ENCODE data around the gene MYEF2. TPM values are rescaled to one million over a fixed set of nuclear protein-coding genes. Genes with fewer than 3 reads are reported as not detected.

MYEF2 gene
- total and polyA plus RNA-seq, 10 of the 15 experiments (the other 5 are each of a cell fraction or from before 2014, with no cell fraction given): 9.2 to 47.0 (median 19.9) TPM

DNA sequence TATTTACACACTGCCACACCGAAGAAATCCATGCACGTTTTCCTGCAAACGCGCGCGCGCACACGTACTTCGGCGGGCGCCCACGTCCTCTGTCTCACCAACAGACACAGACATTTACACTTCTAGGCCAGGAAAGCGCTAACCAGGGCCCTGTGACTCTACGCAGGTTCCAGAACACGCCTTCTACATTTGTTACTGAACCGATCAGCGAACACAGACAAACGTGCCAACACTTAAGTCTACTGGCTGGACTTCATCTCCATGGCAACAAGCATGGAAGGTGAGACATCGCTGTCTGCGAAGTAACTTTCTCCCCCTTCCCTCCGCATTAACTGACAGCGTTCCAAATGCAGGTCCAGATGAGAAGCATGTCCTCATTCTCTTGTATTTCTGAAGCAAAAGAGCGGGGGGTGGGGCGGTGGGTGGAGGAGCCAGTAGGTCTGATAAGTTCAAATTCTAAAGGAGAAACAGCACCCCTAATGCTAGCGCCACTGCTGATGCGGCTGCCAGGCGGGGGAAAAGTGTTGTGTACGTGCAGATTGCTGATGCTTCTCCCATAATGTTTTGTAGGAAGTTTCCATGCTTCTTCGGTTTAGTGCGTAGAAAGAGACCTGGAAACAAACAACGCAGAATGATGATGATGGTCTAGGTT lies 13.6 kb upstream of the MYEF2 start, which contains the start of gene CTXN2:
Gene CTXN2, plus strand, starts transcription at position 92 of the 652 bp plus-strand sequence. CDS start 9,636 bp downstream, outside the sequence.
- no peaks in the 10 kb centered on the region for H4K20me1 ChIP-seq (ENCODE audit: control insufficient read depth, insufficient read depth)
- H3K4me1 ChIP-seq (ENCODE audit: control insufficient read depth, insufficient read depth, low read length): no peaks in the 10 kb centered on the region
- intact Hi-C loops (cut with micrococcal nuclease; ENCODE audit: unreplicated experiment) (no loop called here), in situ Hi-C loops (cut with MboI) (no loop called here)
- ATAC-seq (no peak), FAIRE-seq (peak; percentile 47), DNase-seq (ENCODE audit: low read depth, low spot score) (no peak)
- POLR2A ChIA-PET: no interaction called here
- H2AFZ ChIP-seq (ENCODE audit: control insufficient read depth, low read depth, low read length): no peak within 1 kb of the TSS
- CTCF ChIA-PET: no interaction called here
- H3K27me3 ChIP-seq (replicated peaks in 1 of 2; ENCODE audit: control insufficient read depth in 2 of 2, insufficient read depth in 2 of 2, low read length in 1 of 2): no peaks in the 10 kb centered on the region
- no peak within 1 kb of the TSS for H3K9ac ChIP-seq (ENCODE audit: control insufficient read depth, insufficient read depth, low read length)
- no peak within 1 kb of the TSS for H3K4me3 ChIP-seq
- H3K36me3 ChIP-seq (ENCODE audit: control insufficient read depth in 2 of 2, insufficient read depth in 2 of 2, low read length in 1 of 2): no peaks in the 10 kb centered on the region
- H3K79me2 ChIP-seq (ENCODE audit: control insufficient read depth, insufficient read depth, low read length): no peaks in the 10 kb centered on the region
- no TSS peak for BruUV-seq (replicated peaks)
- SMC1A ChIA-PET (ENCODE audit: uncharacterized antibody, unreplicated experiment): no interaction called here
- TF ChIP-seq SUPT20H (IDR thresholded peaks at IDR 0.05; ENCODE audit: borderline replicate concordance, control insufficient read depth, low read depth, low read length): no peak
- TF ChIP-seq LARP7 (IDR thresholded peaks at IDR 0.05): no peak
- no peak for TF ChIP-seq ZNF384 (IDR thresholded peaks at IDR 0.05; ENCODE audit: borderline replicate concordance, low read depth, low read length)
- TF ChIP-seq YBX1 (IDR thresholded peaks at IDR 0.05): no peak
- 45% methylated on average over 31 of the region's 31 CpGs for WGBS (ENCODE audit: insufficient coverage, insufficient replicate concordance, low lambda C conversion rate, missing lambda C conversion rate)
- no peak within 1 kb of the TSS for H3K4me2 ChIP-seq (ENCODE audit: control insufficient read depth, insufficient read depth)
- RAD21 ChIA-PET (ENCODE audit: unreplicated experiment): no interaction called here
- H3K27ac ChIP-seq (ENCODE audit: control insufficient read depth, insufficient read depth): no peak within 1 kb of the TSS
- H3K9me3 ChIP-seq (replicated peaks; ENCODE audit: control insufficient read depth, insufficient read depth, low read length): no peaks in the 10 kb centered on the region

DNA sequence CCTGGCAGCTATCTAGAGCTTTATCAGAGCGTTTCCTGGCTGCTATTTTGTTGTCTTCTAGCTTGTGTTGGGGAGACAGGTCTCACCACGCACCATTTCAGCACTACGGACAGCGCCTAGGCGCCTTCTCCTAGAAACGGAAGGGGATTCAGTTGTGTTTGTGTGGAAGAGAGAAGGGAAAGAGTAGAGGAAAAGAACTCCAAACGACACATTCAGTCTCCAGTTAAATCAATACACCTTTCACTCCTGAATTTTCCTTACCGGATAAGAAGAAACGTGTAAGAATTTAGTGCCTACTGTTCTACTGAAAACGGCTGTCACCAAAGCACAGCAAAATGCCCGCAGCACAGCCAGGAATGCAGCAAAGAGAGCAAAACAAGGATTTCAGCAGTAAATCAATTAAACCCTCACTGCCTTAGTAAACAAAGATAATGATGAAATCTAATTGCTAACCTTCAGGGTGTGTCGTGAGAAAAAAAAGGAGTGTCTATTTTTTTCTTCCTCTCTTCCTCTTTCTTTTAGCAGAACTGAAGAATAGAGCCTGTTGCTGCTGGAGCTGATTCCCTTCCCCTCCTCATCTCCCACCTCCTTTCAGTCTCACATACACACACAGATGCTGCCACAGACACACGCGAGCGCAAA lies 13.0 kb upstream of the MYEF2 start:
- ATAC-seq (peak; percentile 31; the same call in 1 of the 3 replicates), DNase-seq (ENCODE audit: low read depth, low spot score) (no peak), FAIRE-seq (no peak)
- BruUV-seq (replicated peaks): no TSS peak
- ChIA-PET POLR2A (no interaction called here), CTCF (no interaction called here), RAD21 (ENCODE audit: unreplicated experiment) (no interaction called here), SMC1A (ENCODE audit: uncharacterized antibody, unreplicated experiment) (no interaction called here)
- 62% methylated on average over 15 of the region's 15 CpGs for WGBS (ENCODE audit: insufficient coverage, insufficient replicate concordance, low lambda C conversion rate, missing lambda C conversion rate)
- no peak overlapping the region for H3K4me2 ChIP-seq (ENCODE audit: control insufficient read depth, insufficient read depth)
- H4K20me1 ChIP-seq (ENCODE audit: control insufficient read depth, insufficient read depth): no peaks in the 10 kb centered on the region
- no peaks in the 10 kb centered on the region for H3K36me3 ChIP-seq (ENCODE audit: control insufficient read depth in 2 of 2, insufficient read depth in 2 of 2, low read length in 1 of 2)
- H2AFZ ChIP-seq (ENCODE audit: control insufficient read depth, low read depth, low read length): no peak overlapping the region
- H3K4me3 ChIP-seq: no peak overlapping the region
- H3K4me1 ChIP-seq (ENCODE audit: control insufficient read depth, insufficient read depth, low read length): no peaks in the 10 kb centered on the region
- H3K27ac ChIP-seq (ENCODE audit: control insufficient read depth, insufficient read depth): no peak overlapping the region
- intact Hi-C loops (cut with micrococcal nuclease; ENCODE audit: unreplicated experiment): no loop called here
- H3K9me3 ChIP-seq (replicated peaks; ENCODE audit: control insufficient read depth, insufficient read depth, low read length): no peaks in the 10 kb centered on the region
- TF ChIP-seq, protein P1, sequence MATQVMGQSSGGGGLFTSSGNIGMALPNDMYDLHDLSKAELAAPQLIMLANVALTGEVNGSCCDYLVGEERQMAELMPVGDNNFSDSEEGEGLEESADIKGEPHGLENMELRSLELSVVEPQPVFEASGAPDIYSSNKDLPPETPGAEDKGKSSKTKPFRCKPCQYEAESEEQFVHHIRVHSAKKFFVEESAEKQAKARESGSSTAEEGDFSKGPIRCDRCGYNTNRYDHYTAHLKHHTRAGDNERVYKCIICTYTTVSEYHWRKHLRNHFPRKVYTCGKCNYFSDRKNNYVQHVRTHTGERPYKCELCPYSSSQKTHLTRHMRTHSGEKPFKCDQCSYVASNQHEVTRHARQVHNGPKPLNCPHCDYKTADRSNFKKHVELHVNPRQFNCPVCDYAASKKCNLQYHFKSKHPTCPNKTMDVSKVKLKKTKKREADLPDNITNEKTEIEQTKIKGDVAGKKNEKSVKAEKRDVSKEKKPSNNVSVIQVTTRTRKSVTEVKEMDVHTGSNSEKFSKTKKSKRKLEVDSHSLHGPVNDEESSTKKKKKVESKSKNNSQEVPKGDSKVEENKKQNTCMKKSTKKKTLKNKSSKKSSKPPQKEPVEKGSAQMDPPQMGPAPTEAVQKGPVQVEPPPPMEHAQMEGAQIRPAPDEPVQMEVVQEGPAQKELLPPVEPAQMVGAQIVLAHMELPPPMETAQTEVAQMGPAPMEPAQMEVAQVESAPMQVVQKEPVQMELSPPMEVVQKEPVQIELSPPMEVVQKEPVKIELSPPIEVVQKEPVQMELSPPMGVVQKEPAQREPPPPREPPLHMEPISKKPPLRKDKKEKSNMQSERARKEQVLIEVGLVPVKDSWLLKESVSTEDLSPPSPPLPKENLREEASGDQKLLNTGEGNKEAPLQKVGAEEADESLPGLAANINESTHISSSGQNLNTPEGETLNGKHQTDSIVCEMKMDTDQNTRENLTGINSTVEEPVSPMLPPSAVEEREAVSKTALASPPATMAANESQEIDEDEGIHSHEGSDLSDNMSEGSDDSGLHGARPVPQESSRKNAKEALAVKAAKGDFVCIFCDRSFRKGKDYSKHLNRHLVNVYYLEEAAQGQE (IDR thresholded peaks at IDR 0.05; ENCODE audit: low read depth, low read length): peak; percentile 95
- TF ChIP-seq, protein P2, sequence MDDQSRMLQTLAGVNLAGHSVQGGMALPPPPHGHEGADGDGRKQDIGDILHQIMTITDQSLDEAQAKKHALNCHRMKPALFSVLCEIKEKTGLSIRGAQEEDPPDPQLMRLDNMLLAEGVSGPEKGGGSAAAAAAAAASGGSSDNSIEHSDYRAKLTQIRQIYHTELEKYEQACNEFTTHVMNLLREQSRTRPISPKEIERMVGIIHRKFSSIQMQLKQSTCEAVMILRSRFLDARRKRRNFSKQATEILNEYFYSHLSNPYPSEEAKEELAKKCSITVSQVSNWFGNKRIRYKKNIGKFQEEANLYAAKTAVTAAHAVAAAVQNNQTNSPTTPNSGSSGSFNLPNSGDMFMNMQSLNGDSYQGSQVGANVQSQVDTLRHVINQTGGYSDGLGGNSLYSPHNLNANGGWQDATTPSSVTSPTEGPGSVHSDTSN (IDR thresholded peaks at IDR 0.05; ENCODE audit: insufficient replicate concordance, low read depth, low read length): no peak
- TF ChIP-seq RFX5 (IDR thresholded peaks at IDR 0.05; ENCODE audit: low read depth, low read length): no peak
- TF ChIP-seq, protein P3, sequence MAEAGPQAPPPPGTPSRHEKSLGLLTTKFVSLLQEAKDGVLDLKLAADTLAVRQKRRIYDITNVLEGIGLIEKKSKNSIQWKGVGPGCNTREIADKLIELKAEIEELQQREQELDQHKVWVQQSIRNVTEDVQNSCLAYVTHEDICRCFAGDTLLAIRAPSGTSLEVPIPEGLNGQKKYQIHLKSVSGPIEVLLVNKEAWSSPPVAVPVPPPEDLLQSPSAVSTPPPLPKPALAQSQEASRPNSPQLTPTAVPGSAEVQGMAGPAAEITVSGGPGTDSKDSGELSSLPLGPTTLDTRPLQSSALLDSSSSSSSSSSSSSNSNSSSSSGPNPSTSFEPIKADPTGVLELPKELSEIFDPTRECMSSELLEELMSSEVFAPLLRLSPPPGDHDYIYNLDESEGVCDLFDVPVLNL (IDR thresholded peaks at IDR 0.05; ENCODE audit: low read depth, low read length): no peak
- no peaks in the 10 kb centered on the region for H3K27me3 ChIP-seq (replicated peaks in 1 of 2; ENCODE audit: control insufficient read depth in 2 of 2, insufficient read depth in 2 of 2, low read length in 1 of 2)
- no peak overlapping the region for H3K9ac ChIP-seq (ENCODE audit: control insufficient read depth, insufficient read depth, low read length)
- in situ Hi-C loops (cut with MboI): no loop called here
- H3K79me2 ChIP-seq (ENCODE audit: control insufficient read depth, insufficient read depth, low read length): no peaks in the 10 kb centered on the region
